GM21526 (cell line): ENCODE results near the gene SH3PXD2A.

Experiments used
- ATAC-seq: cut with Tn5 transposase; IDR thresholded peaks from one replicate; pipeline ENCODE4 v1.9.1; 2021; ENCODE audit warnings: moderate library complexity; ENCODE audit not compliant: unreplicated experiment, low FRiP score

Gene SH3PXD2A

GRCh38 chr10:103658049-103658577 is 197.3 kb downstream of the SH3PXD2A start:
- no peak for ATAC-seq

- ATAC-seq, result no peak
Observed at GRCh38 chr10:103657061-103657591, 198.2 kb downstream of the SH3PXD2A start.

GRCh38 chr10:103654925-103655324 is 200.5 kb downstream of the SH3PXD2A start:
- no peak for ATAC-seq

GRCh38 chr10:103653581-103654037 is 201.8 kb downstream of the SH3PXD2A start:
- no peak for ATAC-seq

- no peak for ATAC-seq
Observed at GRCh38 chr10:103652599-103653281, 202.6 kb downstream of the SH3PXD2A start.

- no peak for ATAC-seq
Observed at GRCh38 chr10:103651783-103652476, 203.4 kb downstream of the SH3PXD2A start.

GRCh38 chr10:103651333-103651732 is 204.0 kb downstream of the SH3PXD2A start:
- ATAC-seq, result no peak

GRCh38 chr10:103649654-103650423 is 205.5 kb downstream of the SH3PXD2A start:
- no peak for ATAC-seq

- no peak for ATAC-seq
Observed at GRCh38 chr10:103648636-103649532, 206.5 kb downstream of the SH3PXD2A start.

- ATAC-seq, result no peak
Observed at GRCh38 chr10:103648251-103648635, 207.1 kb downstream of the SH3PXD2A start.

GRCh38 chr10:103646304-103646703 is 209.1 kb downstream of the SH3PXD2A start:
- ATAC-seq, result no peak

GRCh38 chr10:103645141-103646054 is 210.0 kb downstream of the SH3PXD2A start:
- ATAC-seq, result no peak

- ATAC-seq, result no peak
Observed at GRCh38 chr10:103643381-103643780, 212.0 kb downstream of the SH3PXD2A start.

GRCh38 chr10:103641326-103641725 is 214.1 kb downstream of the SH3PXD2A start:
- ATAC-seq, result no peak

GRCh38 chr10:103640436-103641181 is 214.8 kb downstream of the SH3PXD2A start:
- no peak for ATAC-seq

- ATAC-seq, result no peak
Observed at GRCh38 chr10:103638948-103639347, 216.4 kb downstream of the SH3PXD2A start.

- ATAC-seq, result no peak
Observed at GRCh38 chr10:103637927-103638557, 217.3 kb downstream of the SH3PXD2A start.

- no peak for ATAC-seq
Observed at GRCh38 chr10:103637011-103637410, 218.4 kb downstream of the SH3PXD2A start.
